IPS-NIHi11 (cell line): ENCODE data around the gene ITPK1.
"Not testable (repeated sequence)": the region's sequence is repeated elsewhere in the genome, so short reads cannot be mapped to it uniquely, and the experiment has no call there.

Experiments
- DNase-seq: peaks from one replicate; pipeline ENCODE4 v3.0.0; 2012; ENCODE audit warnings: mixed read lengths, low spot score

Gene ITPK1

DNA sequence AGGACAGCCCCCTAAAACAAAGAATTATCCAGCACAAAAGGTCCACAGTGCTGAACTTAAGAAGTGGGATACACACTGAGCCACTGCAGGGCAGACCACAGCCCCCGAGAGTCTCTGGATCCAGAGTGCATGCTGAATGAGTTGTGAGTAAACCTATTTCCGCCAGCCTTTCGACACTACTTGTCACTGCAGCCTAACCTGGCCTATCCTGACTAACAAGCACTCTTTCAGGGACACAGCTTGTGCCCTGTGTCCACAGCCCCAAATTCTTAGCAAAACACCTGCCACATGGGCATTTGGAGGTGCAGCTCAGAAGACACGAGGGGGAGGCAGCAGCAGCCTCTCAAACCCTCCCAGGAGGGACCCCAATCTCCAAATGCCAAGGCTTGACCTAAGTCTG, 31.3 kb downstream of the ITPK1 start:
- DNase-seq: no peak

DNA sequence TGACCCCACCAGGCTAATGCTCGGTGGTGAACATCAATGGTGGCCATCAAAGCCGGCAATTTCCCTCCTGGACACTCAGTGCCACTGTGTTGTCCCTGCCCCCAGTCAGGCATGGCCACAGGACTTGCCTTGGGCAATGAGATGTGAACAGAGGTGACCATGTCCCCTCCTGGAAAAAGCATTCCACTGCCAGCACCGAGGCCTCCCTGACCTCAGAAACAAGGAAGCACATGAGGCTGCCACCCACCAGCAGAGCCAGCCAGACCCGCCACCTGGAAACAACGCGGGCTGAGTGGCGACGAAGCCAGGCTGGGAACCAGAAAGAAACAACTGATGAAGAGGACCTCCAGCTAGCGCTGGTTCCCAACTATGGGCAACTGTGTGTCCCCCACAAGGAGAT, 31.8 kb downstream of the ITPK1 start:
- no peak for DNase-seq

GRCh38 chr14:93082576-93083001, 33.1 kb downstream of the ITPK1 start:
- no peak for DNase-seq

DNA sequence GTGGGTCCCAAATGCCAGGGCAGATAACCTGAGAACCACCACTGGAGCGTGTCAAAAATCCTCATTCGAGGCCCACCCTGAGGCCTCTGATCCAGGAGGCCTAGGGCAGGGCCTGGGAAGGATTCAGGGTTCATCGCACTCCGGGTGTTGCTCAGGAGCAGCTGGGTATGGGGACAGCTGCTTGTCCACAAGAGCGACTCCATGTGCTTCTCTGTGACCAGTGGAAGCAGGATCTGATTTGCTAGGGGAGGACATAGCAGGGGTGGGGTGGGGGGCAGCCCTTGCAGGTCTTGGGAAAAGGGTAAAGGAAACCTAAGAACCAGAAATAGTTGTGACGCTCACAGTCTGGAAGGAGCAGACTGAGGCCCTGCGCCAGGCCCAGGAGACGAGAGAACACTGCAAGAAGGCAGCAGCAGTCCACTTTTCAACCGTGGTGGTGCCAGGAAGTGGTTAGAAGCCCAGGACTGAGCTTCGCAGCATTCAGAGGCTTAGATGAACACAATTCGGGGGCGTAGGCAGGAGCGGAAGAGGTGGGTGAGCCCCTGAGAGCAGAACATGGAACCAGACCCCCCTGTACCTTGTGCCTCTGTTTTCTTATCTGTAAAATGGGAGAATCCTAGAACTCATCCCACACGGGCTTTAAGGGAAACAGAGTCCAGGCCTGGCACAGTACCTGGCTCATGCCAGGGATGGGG, 33.7 kb downstream of the ITPK1 start:
- no peak for DNase-seq

GRCh38 chr14:93079865-93080403, 35.8 kb downstream of the ITPK1 start:
- DNase-seq: no peak

DNA sequence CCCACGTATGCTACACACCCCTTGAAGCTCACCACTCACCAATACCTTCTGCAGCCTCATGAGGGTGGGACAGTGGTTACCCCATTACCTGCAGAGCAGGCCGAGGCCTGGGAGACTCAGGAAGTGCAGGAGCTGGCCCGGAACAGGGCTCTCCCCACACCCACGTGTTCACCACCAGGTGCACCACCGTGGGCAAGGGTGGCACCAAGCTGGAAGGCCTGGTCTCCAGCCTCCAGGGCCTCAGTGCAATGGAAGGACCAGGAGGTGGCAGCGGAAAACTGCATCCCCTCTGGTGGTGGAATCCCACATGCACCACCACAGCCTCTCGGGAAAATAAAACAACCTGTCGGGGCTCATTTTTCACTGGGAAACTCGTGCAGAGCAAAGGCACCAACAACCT, 36.4 kb downstream of the ITPK1 start:
- DNase-seq: no peak

GRCh38 chr14:93078870-93079269, 36.9 kb downstream of the ITPK1 start:
- DNase-seq: no peak

GRCh38 chr14:93076755-93077154, 39.0 kb downstream of the ITPK1 start:
- DNase-seq: no peak

DNA sequence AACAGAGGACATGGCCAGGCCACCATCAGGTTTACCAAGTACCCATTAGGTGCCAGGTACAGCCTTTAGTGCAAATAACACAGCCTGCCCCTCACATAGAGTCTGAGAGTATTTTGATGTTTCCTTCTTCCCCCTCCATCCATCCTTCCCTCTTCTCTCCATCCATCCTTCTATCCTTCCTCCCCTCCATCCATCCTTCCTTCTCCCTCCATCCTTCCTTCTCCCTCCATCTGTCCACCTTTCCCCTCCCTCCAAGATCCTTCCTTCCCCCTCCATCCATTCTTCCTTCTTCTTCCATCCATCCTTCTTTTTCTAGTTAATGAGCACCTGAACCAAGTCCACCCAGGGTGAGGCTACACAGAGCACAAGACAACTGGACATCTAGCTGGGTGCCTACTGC, 39.8 kb downstream of the ITPK1 start:
- DNase-seq: no peak

GRCh38 chr14:93073910-93074769, 41.6 kb downstream of the ITPK1 start:
- DNase-seq: no peak

DNA sequence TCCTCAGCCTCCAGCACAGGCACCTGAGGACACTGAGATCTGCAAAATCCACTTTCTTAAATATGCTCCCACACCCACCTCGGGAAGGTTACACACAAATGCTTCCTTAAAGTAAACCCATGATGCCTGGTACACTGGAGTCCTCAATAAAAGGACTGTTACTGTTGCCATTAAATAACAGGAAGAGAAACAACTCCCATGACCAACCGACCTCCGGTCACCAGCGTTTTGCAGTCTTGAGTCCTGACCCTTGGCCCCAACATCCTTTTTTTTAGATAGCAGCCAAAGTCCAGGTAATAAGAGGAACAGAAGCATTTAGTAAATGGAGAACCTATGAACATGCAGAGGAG, 42.4 kb downstream of the ITPK1 start:
- no peak for DNase-seq

DNA sequence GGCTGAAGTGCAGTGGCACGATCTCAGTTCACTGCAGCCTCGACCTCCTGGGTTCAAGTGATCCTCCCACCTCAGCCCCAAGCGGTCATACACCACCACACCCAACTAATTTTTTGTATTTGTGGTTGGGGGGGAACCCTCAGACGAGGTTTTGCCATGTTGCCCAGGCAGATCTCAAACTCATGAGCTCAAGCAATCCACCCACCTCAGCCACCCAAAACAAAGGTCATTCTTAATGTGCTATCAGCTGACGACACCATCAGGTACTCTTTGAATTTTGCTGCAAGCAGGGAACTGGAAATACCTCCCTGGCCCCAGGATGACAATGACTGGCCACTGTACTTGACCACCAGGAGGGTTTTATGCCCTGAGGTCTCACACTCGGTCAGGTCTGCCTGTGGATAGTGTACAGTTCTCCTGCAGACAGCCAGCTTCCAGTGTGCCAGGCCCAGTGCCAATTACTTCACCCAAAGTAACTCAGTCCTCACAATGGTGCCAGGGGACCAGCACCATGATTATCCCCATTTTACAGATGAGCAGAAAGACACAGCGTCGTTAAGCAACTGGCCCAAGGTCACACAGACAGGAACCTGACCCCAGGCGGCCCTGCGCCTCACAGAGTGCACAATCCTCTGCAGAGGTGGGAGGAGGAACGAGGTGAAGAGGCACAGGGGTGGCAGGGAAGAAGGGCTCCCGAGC, 42.9 kb downstream of the ITPK1 start:
- no peak for DNase-seq

DNA sequence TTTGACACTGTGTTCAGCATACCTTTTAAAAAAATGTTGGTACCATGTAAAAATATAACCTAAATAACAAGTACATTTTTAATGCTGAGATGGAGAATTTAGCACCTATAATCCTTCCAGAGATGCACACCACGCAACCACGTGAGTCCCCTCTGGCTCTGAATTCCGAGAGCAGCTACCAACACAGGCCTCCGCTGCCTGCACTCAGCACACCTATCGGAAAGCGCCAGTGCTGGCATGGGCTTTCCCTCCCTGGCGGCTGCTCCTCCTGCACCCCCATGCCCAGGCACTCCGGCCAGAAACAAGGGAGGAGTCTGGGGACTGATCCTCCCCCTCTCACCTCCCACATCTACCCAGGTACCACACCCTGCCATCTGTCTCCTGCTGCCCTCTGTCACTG, 47.0 kb downstream of the ITPK1 start:
- DNase-seq: no peak

GRCh38 chr14:93067088-93067487, 48.6 kb downstream of the ITPK1 start:
- no peak for DNase-seq

GRCh38 chr14:93065272-93065730, 50.4 kb downstream of the ITPK1 start:
- DNase-seq: no peak

GRCh38 chr14:93064411-93065271, 51.1 kb downstream of the ITPK1 start:
- no peak for DNase-seq

GRCh38 chr14:93063393-93063792, 52.3 kb downstream of the ITPK1 start:
- DNase-seq: no peak

DNA sequence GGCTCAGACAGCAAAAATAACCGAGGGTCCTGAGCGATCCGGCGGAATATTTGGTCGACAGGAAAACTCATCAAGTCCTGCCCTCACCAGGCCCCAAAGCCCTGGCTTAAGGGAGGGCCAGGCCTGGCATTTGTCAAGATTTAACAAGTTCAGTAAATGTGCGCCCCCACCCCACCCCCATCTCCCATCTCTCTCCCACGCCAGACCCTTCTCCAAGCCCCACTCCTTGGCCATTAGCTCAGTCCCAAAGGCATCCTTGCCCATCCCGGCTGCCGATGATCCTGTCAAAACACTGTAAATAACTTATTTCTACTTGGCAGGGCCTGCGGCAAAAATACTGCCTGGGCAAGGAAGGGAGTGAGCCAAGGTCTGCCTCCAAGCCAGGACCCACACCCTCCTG, 52.8 kb downstream of the ITPK1 start:
- DNase-seq: no peak

DNA sequence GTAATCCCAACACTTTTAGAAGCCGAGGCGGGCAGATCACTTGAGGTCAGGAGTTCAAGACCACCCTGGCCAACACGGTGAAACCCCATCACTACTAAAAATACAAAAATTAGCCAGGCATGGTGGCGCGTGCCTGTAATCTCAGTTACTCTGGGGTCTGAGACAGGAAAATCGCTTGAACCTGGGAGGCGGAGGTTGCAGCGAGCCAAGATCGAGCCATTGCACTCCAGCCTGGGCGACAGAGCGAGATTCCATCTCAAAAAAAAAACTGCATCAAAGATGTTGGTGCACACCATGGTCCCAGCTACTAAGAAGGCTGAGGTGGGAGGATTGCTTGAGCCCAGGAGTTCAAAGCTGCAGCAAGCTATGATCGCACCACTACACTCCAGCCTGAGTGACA, 53.7 kb downstream of the ITPK1 start:
- not testable (repeated sequence) for DNase-seq

DNA sequence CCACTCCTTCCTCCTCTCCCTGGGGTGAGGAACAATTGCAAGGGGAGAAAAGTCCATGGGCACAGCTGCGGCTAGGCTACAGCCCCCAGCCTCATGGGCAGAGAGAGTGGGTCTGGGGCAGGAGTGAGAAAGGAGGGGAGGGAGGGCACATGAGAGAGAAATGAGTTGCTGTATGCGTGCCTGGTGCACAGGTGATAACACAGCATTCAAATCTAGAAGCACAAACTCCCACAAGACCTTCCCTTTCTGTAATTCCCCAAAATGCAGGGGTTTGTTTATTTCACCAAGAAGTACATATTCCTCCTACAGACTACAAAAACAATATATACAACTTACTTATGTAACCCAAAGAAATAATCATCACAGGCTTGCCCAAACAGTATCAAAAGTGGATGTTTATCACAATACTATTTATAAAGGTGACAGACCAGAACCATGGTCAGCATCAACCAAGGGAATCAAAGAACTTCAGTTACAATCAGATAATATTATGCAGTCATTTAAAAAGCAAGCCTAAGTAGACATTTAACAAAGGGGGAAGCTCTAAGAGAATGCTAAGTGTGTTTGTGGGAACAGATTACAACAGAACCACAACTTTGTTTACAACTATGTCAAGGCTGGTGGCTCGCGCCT, 54.2 kb downstream of the ITPK1 start:
- DNase-seq: no peak

DNA sequence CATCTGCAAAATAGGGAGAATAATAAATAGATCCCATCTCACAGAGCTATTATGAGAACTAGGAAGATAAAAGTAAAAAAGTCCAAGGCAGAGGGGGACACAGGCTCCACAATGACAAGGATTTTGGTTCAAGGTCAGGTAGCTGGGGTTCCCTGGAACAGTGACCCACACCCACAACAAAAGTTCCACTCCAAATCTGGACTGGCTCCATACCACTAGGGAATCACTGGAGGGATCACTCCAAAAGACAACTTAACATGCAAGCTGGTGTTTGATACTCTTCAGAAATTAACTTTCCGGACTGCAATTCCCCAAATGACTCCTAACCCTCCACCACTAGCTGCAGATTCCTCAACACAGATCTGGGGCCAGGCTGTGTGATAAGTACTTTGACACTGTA, 54.9 kb downstream of the ITPK1 start:
- DNase-seq: no peak
